HepG2 (cell line): ENCODE measurements around the gene FOXK2. TPM values are rescaled to one million over a fixed set of nuclear protein-coding genes. Genes with fewer than 3 reads are reported as not detected.

Source experiments
- ATAC-seq: fragments of 200-7000 bp; cut with Tn5 transposase; 3 replicates; pipeline ENCODE4 v1.9.1; 2020; ENCODE audit warnings: mild to moderate bottlenecking, moderate library complexity
- BruUV-seq: library from RNA; stranded (reverse); fragments of 400-500 nt; replicated peaks from 2 replicates; lab custom pipeline; 2021; lab: Mats Ljungman, UMichigan
- CTCF ChIA-PET: fragments of 300-600 bp; formaldehyde crosslinking; extraction: SDS; loops from one replicate; lab custom pipeline; 2021; ENCODE audit warnings: low total read pairs, inconsistent platforms, low intra/inter-chr PET ratio; lab: Yijun Ruan, JAX
- POLR2A ChIA-PET: fragments of 350-600 bp; sonication (Branson Sonifier 250); formaldehyde crosslinking; loops from one replicate; lab custom pipeline; 2020; ENCODE audit warnings: antibody characterized with exemption, inconsistent platforms; lab: Yijun Ruan, JAX
- DNase-seq: peaks from one replicate; pipeline ENCODE4 v3.0.0-alpha.2; 2015; ENCODE audit warnings: low spot score
- FAIRE-seq: peaks from 3 replicates; lab custom pipeline; 2011; peaks lifted over from hg19 to GRCh38; lab: Jason Lieb, UNC
- H2AFZ ChIP-seq: one replicate; pipeline ENCODE4 v1.6.1; 2011; ENCODE audit warnings: low read length, inconsistent platforms
- H3K27ac ChIP-seq: fragments of 300-600 bp; 3 replicates; pipeline ENCODE4 v1.8.0; 2011; ENCODE audit warnings: mixed run types, mild to moderate bottlenecking, mixed read lengths, low read length, inconsistent platforms; ENCODE audit not compliant: insufficient read depth; ENCODE audit errors: extremely low read length
- H3K27me3 ChIP-seq, 2 experiments: fragments of 200-600 bp in 1 of 2; 2 replicates in 1 of 2; 3 replicates in 1 of 2; pipeline versions ENCODE4 v1.6.0 to v1.8.0; 2011; ENCODE audit warnings: low read length in 2 of 2, mild to moderate bottlenecking in 2 of 2, moderate library complexity in 2 of 2, inconsistent platforms in 1 of 2; ENCODE audit not compliant: insufficient read depth in 2 of 2, control insufficient read depth in 1 of 2
- H3K36me3 ChIP-seq, 2 experiments: fragments of 200-600 bp in 1 of 2; replicated peaks in 1 of 2; 2 replicates in 1 of 2; 3 replicates in 1 of 2; pipeline versions ENCODE4 v1.5.1 to v1.8.0; 2011; ENCODE audit warnings: low read length in 2 of 2, inconsistent platforms in 1 of 2; ENCODE audit not compliant: insufficient read depth in 2 of 2, control insufficient read depth in 1 of 2
- H3K4me1 ChIP-seq: 2 replicates; pipeline ENCODE4 v1.5.1; 2012; ENCODE audit warnings: low read length, inconsistent platforms; ENCODE audit not compliant: insufficient read depth
- H3K4me2 ChIP-seq: 2 replicates; pipeline ENCODE4 v1.6.0; 2011; ENCODE audit warnings: low read depth, low read length, inconsistent platforms
- H3K4me3 ChIP-seq, 3 experiments: fragments of 200-600 bp in 1 of 3; sonication (generic), shearing (Covaris generic) in 1 of 3; replicated peaks in 1 of 3; 2 replicates each; pipeline ENCODE4 v1.5.1; 2011 to 2016; ENCODE audit warnings: low read length in 3 of 3, inconsistent platforms in 2 of 3, low read depth in 2 of 3, mild to moderate bottlenecking in 2 of 3, control low read depth in 1 of 3, mixed read lengths in 1 of 3; ENCODE audit not compliant: insufficient read depth in 1 of 3
- H3K79me2 ChIP-seq: one replicate; pipeline ENCODE4 v1.6.1; 2011; ENCODE audit warnings: low read length, inconsistent platforms; ENCODE audit not compliant: insufficient read depth
- H3K9ac ChIP-seq: 2 replicates; pipeline ENCODE4 v1.6.0; 2011; ENCODE audit warnings: mild to moderate bottlenecking, low read depth, low read length, inconsistent platforms; ENCODE audit not compliant: insufficient read depth
- H3K9me3 ChIP-seq: 2 replicates; pipeline ENCODE4 v1.5.1; 2012; ENCODE audit warnings: mild to moderate bottlenecking, low read length
- H4K20me1 ChIP-seq: 2 replicates; pipeline ENCODE4 v1.6.0; 2011; ENCODE audit warnings: inconsistent platforms, mild to moderate bottlenecking, low read length, moderate library complexity; ENCODE audit not compliant: insufficient read depth
- MAFK ChIP-seq, 2 experiments: IDR thresholded peaks in 1 of 2; conservative IDR thresholded peaks in 1 of 2; 2 replicates each; pipeline ENCODE4 v1.6.1; 2011; ENCODE audit warnings: improper control_type of control experiment in 2 of 2, low read length in 2 of 2
- MTA1 ChIP-seq: sonication (generic); formaldehyde crosslinking; IDR thresholded peaks from 2 replicates; pipeline ENCODE4 v1.4.0; 2020; ENCODE audit warnings: missing genetic modification reagents, mild to moderate bottlenecking, borderline replicate concordance
- NRL ChIP-seq: sonication (generic); formaldehyde crosslinking; IDR thresholded peaks from 2 replicates; pipeline ENCODE4 v1.5.0; 2020; ENCODE audit warnings: missing genetic modification reagents, mild to moderate bottlenecking, moderate library complexity, borderline replicate concordance
- PCBP1 ChIP-seq: fragments of 200-400 bp; formaldehyde crosslinking; IDR thresholded peaks from 2 replicates; pipeline ENCODE4 v1.6.1; 2017; ENCODE audit warnings: mild to moderate bottlenecking, low read depth, low read length, borderline replicate concordance
- RBM22 ChIP-seq: fragments of 200-400 bp; formaldehyde crosslinking; optimal IDR thresholded peaks from 2 replicates; pipeline ENCODE3; 2017; ENCODE audit warnings: mild to moderate bottlenecking, low read length, moderate library complexity
- RORA ChIP-seq: sonication (generic); formaldehyde crosslinking; IDR thresholded peaks from 2 replicates; pipeline ENCODE4 v1.5.0; 2020; ENCODE audit warnings: mild to moderate bottlenecking, missing genetic modification reagents, moderate library complexity
- SALL1 ChIP-seq: sonication (generic); formaldehyde crosslinking; IDR thresholded peaks from 2 replicates; pipeline ENCODE4 v1.8.0; 2022; ENCODE audit warnings: mild to moderate bottlenecking, missing genetic modification reagents
- SMYD3 ChIP-seq: sonication (generic); formaldehyde crosslinking; IDR thresholded peaks from 2 replicates; pipeline ENCODE4 v1.8.1; 2023; ENCODE audit warnings: mild to moderate bottlenecking, missing genetic modification reagents
- ZNF678 ChIP-seq: sonication (generic); formaldehyde crosslinking; IDR thresholded peaks from 2 replicates; pipeline ENCODE4 v1.4.0; 2020; ENCODE audit warnings: mild to moderate bottlenecking, missing genetic modification reagents
- WGBS: methylation state at CpG from one replicate; pipeline ENCODE4 v1.1.6; 2017; ENCODE audit warnings: low lambda C conversion rate; 5-methylcytosine and 5-hydroxymethylcytosine counted together
- in situ Hi-C: cut with HindIII; loops from 2 replicates; pipeline ENCODE4 v1.10.0; 2017; ENCODE audit warnings: low pct_unique_long_range_greater_than_20kb; ENCODE audit not compliant: extremely low pct_ligation_motif_present
- intact Hi-C: fragments of 100-400 bp; cut with micrococcal nuclease; formaldehyde crosslinking; loops from one replicate; pipeline ENCODE4 v1.10.0; 2022; ENCODE audit not compliant: unreplicated experiment
- polyA plus RNA-seq, 8 experiments: library from polyadenylated mRNA; depleted of rRNA in 3 of 8; stranded (reverse) in 7 of 8; unstranded in 1 of 8; fragments of >200 nt; fragmentation: Illumina TruSeq in 4 of 8; extraction: Trizol in 4 of 8; gene quantifications; 2 replicates each; pipeline versions ENCODE4 v1.2.1 to v1.2.3, GENCODE V29; 2011 to 2016; ENCODE audit warnings: low read depth in 4 of 8, missing spikeins in 1 of 8, mixed read lengths in 1 of 8; ENCODE audit not compliant: insufficient read depth in 1 of 8
- total RNA-seq, 5 experiments: library from RNA; depleted of rRNA; stranded (reverse); fragments of >200 nt; fragmentation: Illumina TruSeq; extraction: Trizol; gene quantifications; 2 replicates each; pipeline ENCODE4 v1.2.3, GENCODE V29; 2016; ENCODE audit warnings: low read depth in 1 of 5

FOXK2 gene
- total and polyA plus RNA-seq, 2 of the 13 experiments (the other 11 are each of a cell fraction or from before 2014, with no cell fraction given) = 67.1 to 67.2 TPM

GRCh38 chr17:82593590-82594087 lies 74.1 kb downstream of the FOXK2 start (continued):
- no peak for TF ChIP-seq SALL1 (CRISPR knock-in tag)
- no peak for TF ChIP-seq ZNF678 (CRISPR knock-in tag)
- TF ChIP-seq PCBP1 = peak; percentile 16; the same call in 1 of the 2 replicates
- no peak for TF ChIP-seq RORA (CRISPR knock-in tag)
- TF ChIP-seq SMYD3 (CRISPR knock-in tag) = no peak
- 0 out of 2 replicates have a peak, but pooled peaks have one; percentile 4 for TF ChIP-seq MTA1 (CRISPR knock-in tag)
- TF ChIP-seq, all 625 proteins: peak for 23

- intact Hi-C loops (no loop called here), in situ Hi-C loops (no loop called here)
- H3K9ac ChIP-seq = no peak overlapping the region
- peaks cover 29 to 52% of the 10 kb centered on the region in 2 experiments for H3K36me3 ChIP-seq
- no peaks in the 10 kb centered on the region for H3K9me3 ChIP-seq
- peaks cover 16% of the 10 kb centered on the region; the same call in 1 of the 2 replicates for H4K20me1 ChIP-seq
- peaks cover 27% of the 10 kb centered on the region for H3K4me1 ChIP-seq
- no peak for ATAC-seq
- TF ChIP-seq MAFK (conservative IDR thresholded peaks at IDR 0.05 in 1 of 2, IDR thresholded peaks at IDR 0.05 in 1 of 2; ENCODE audit: low read length in 2 of 2) (no peak), RBM22 (peak; percentile 88), NRL (0 out of 2 replicates have a peak, but pooled peaks have one; percentile 17)
- ChIA-PET CTCF (no interaction called here), POLR2A (no interaction called here)
- H3K79me2 ChIP-seq = no peaks in the 10 kb centered on the region
- H3K27me3 ChIP-seq = no peaks in the 10 kb centered on the region
- H2AFZ ChIP-seq = no peak overlapping the region
- no peak for FAIRE-seq
- H3K27ac ChIP-seq = no peak overlapping the region
- no peak for DNase-seq
- H3K4me2 ChIP-seq = no peak overlapping the region
- no TSS peak for BruUV-seq
- WGBS = 94% methylated on average over 11 of the region's 11 CpGs
- H3K4me3 ChIP-seq = no peak overlapping the region
Measured at GRCh38 chr17:82594571-82594970, 75.0 kb downstream of the FOXK2 start.
